Astrocyte (in vitro differentiated cells and primary cell): Measurements from ENCODE around the gene NBEA. TPM values are rescaled to one million over a fixed set of nuclear protein-coding genes. Genes with fewer than 3 reads are reported as not detected.

Experiments
- DNase-seq: peaks from one replicate; pipeline ENCODE4 v3.0.0-alpha.2; 2010; ENCODE audit warnings: low read depth
- FAIRE-seq: peaks from 2 replicates; lab custom pipeline; 2011; peaks lifted over from hg19 to GRCh38; lab: Jason Lieb, UNC
- H2AFZ ChIP-seq: 2 replicates; pipeline ENCODE4 v1.6.0; 2012; ENCODE audit warnings: low read depth, low read length, inconsistent platforms
- H3K27ac ChIP-seq: 2 replicates; pipeline ENCODE4 v1.5.1; 2011; ENCODE audit warnings: low read depth, low read length, inconsistent platforms
- H3K27me3 ChIP-seq: 2 replicates; pipeline ENCODE4 v1.6.0; 2011; ENCODE audit warnings: low read length, inconsistent platforms; ENCODE audit not compliant: insufficient read depth
- H3K36me3 ChIP-seq: 2 replicates; pipeline ENCODE4 v1.5.1; 2011; ENCODE audit warnings: low read length, inconsistent platforms; ENCODE audit not compliant: insufficient read depth
- H3K4me1 ChIP-seq: 2 replicates; pipeline ENCODE4 v1.5.1; 2011; ENCODE audit warnings: low read length, inconsistent platforms; ENCODE audit not compliant: insufficient read depth
- H3K4me2 ChIP-seq: 2 replicates; pipeline ENCODE4 v1.6.0; 2012; ENCODE audit warnings: low read length, inconsistent platforms
- H3K4me3 ChIP-seq: 2 replicates; pipeline ENCODE4 v1.5.1; 2011; ENCODE audit warnings: low read depth, mild to moderate bottlenecking, low read length, inconsistent platforms; ENCODE audit not compliant: insufficient read depth
- H3K79me2 ChIP-seq: 2 replicates; pipeline ENCODE4 v1.6.0; 2012; ENCODE audit warnings: mild to moderate bottlenecking, low read length, inconsistent platforms; ENCODE audit not compliant: insufficient read depth
- H3K9ac ChIP-seq: 2 replicates; pipeline ENCODE4 v1.6.0; 2012; ENCODE audit warnings: mild to moderate bottlenecking, low read length, inconsistent platforms
- H3K9me3 ChIP-seq: 2 replicates; pipeline ENCODE4 v1.5.1; 2012; ENCODE audit warnings: low read depth, mild to moderate bottlenecking, low read length, inconsistent platforms; ENCODE audit not compliant: insufficient read depth
- H4K20me1 ChIP-seq: 2 replicates; pipeline ENCODE4 v1.6.0; 2012; ENCODE audit warnings: low read length, inconsistent platforms; ENCODE audit not compliant: insufficient read depth
- H3K27ac Mint-ChIP-seq: one replicate; pipeline ENCODE4 v1.8.0; 2021; ENCODE audit warnings: mild to moderate bottlenecking, mixed read lengths; ENCODE audit not compliant: unreplicated experiment
- H3K27me3 Mint-ChIP-seq: one replicate; pipeline ENCODE4 v1.8.0; 2021; ENCODE audit warnings: low read depth, mixed read lengths; ENCODE audit not compliant: unreplicated experiment
- H3K36me3 Mint-ChIP-seq: one replicate; pipeline ENCODE4 v1.8.0; 2021; ENCODE audit warnings: low read depth, mixed read lengths; ENCODE audit not compliant: unreplicated experiment
- H3K4me1 Mint-ChIP-seq: one replicate; pipeline ENCODE4 v1.8.0; 2021; ENCODE audit warnings: low read depth, mixed read lengths; ENCODE audit not compliant: unreplicated experiment
- H3K4me3 Mint-ChIP-seq: one replicate; pipeline ENCODE4 v1.8.0; 2021; ENCODE audit warnings: mild to moderate bottlenecking, moderate library complexity, mixed read lengths; ENCODE audit not compliant: unreplicated experiment
- H3K9me3 Mint-ChIP-seq: one replicate; pipeline ENCODE4 v1.8.0; 2021; ENCODE audit warnings: mild to moderate bottlenecking, mixed read lengths; ENCODE audit not compliant: unreplicated experiment
- EZH2 ChIP-seq: IDR thresholded peaks from 2 replicates; pipeline ENCODE4 v1.6.1; 2012; ENCODE audit warnings: mild to moderate bottlenecking, low read length, inconsistent platforms; ENCODE audit not compliant: insufficient read depth
- total RNA-seq: library from RNA; stranded (reverse); gene quantifications from 2 replicates; pipeline ENCODE4 v1.2.1, GENCODE V29; 2021
- TF ChIP-seq, protein P1 (sequence below): IDR thresholded peaks from 2 replicates; pipeline ENCODE4 v1.5.1; 2011; ENCODE audit warnings: low read depth, mild to moderate bottlenecking, inconsistent platforms, low read length, moderate library complexity; ENCODE audit not compliant: insufficient read depth

NBEA gene
- total RNA-seq, 1 donor from 2014 or later = 7.8 TPM

DNA sequence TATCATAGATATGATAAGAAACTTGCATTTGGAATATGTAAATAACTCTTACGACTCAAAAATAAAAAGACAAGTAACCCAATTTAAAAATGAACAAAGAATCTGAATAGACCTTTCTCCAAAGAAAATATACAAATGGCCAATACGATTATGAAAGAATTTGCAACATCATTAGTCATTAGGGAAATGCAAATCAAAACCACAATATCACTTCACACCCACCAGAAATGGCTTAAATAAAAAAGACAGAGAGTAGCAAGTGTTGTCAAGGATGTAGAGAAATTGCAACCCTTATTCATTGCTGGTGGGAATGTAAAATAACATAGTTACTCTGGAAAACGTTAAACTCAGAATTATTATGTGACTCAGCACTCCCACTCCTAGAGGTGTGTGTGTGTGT is 761.0 kb downstream of the NBEA start:
- no peak for FAIRE-seq

DNA sequence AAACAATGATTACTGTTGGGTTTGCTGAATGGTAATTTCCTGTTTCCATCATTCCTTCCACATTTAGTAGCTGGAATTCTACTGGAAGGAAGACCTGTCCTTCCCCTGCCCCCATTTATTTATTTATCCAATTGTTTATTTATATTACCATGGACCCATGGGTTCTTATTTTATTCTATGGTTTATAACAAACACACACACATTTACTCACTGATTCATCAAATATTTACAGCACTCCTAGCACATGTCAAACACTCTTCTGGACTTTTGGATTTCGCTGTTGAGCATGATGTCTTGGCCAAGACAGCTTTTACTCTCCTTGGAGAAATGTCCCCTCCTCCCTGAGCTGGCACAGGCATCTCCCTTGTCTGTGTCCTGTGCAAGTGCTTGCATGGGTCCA is 762.3 kb downstream of the NBEA start:
- Mint-ChIP-seq H3K27ac (no peak overlapping the region), H3K9me3 (no peaks in the 10 kb centered on the region), H3K27me3 (no peaks in the 10 kb centered on the region), H3K36me3 (no peaks in the 10 kb centered on the region), H3K4me1 (peaks cover 10% of the 10 kb centered on the region), H3K4me3 (no peak overlapping the region)
- Histone ChIP-seq H3K4me1 (peaks cover 19% of the 10 kb centered on the region), H3K9me3 (no peaks in the 10 kb centered on the region), H3K36me3 (no peaks in the 10 kb centered on the region), H3K4me2 (no peak overlapping the region), H3K27me3 (no peaks in the 10 kb centered on the region), H3K4me3 (no peak overlapping the region), H4K20me1 (no peaks in the 10 kb centered on the region), H2AFZ (no peak overlapping the region), H3K9ac (no peak overlapping the region), H3K27ac (no peak overlapping the region), H3K79me2 (no peaks in the 10 kb centered on the region)
- FAIRE-seq (no peak), DNase-seq (no peak)
- TF ChIP-seq, protein P1, sequence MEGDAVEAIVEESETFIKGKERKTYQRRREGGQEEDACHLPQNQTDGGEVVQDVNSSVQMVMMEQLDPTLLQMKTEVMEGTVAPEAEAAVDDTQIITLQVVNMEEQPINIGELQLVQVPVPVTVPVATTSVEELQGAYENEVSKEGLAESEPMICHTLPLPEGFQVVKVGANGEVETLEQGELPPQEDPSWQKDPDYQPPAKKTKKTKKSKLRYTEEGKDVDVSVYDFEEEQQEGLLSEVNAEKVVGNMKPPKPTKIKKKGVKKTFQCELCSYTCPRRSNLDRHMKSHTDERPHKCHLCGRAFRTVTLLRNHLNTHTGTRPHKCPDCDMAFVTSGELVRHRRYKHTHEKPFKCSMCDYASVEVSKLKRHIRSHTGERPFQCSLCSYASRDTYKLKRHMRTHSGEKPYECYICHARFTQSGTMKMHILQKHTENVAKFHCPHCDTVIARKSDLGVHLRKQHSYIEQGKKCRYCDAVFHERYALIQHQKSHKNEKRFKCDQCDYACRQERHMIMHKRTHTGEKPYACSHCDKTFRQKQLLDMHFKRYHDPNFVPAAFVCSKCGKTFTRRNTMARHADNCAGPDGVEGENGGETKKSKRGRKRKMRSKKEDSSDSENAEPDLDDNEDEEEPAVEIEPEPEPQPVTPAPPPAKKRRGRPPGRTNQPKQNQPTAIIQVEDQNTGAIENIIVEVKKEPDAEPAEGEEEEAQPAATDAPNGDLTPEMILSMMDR = no peak
- no peak for TF ChIP-seq EZH2

More for the DNA sequence above, 761.0 kb downstream of the NBEA start:
- Histone ChIP-seq H2AFZ (no peak overlapping the region), H3K27me3 (no peaks in the 10 kb centered on the region), H3K4me3 (no peak overlapping the region), H3K9me3 (no peaks in the 10 kb centered on the region), H3K4me2 (no peak overlapping the region), H3K36me3 (no peaks in the 10 kb centered on the region), H4K20me1 (no peaks in the 10 kb centered on the region), H3K79me2 (no peaks in the 10 kb centered on the region), H3K4me1 (peaks cover 30% of the 10 kb centered on the region), H3K27ac (no peak overlapping the region), H3K9ac (no peak overlapping the region)
- Mint-ChIP-seq H3K36me3 (no peaks in the 10 kb centered on the region), H3K4me3 (no peak overlapping the region), H3K27me3 (peaks cover 2% of the 10 kb centered on the region), H3K4me1 (peaks cover 12% of the 10 kb centered on the region), H3K9me3 (no peaks in the 10 kb centered on the region), H3K27ac (no peak overlapping the region)
- TF ChIP-seq, protein P1 = no peak
- TF ChIP-seq EZH2 = no peak
- peak; percentile 28 for DNase-seq

DNA sequence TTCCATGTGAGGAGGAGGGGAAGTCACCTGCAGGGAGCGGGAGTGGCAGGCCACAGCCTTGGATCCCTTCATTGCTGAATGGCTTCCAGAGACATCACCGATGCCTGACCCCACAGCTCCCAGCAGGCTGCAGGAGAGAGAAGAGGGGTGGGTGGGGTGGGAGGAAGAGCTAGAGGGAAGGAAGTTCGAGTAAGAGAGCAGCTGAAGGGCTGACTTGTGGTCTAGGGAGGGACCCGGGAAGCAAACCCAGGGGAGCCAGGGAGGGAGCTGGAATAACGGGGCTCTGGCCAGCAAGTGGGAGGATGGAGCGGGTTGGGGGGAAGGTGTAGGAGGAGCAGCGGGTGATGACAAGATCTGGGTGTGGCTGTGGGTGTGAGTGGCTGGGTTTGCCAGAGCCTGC is 764.2 kb downstream of the NBEA start:
- H3K36me3 Mint-ChIP-seq = peaks cover 4% of the 10 kb centered on the region
- H3K4me2 ChIP-seq = no peak overlapping the region
- H3K4me1 Mint-ChIP-seq = peaks cover 2% of the 10 kb centered on the region
- H3K4me1 ChIP-seq = no peaks in the 10 kb centered on the region
- H3K27me3 ChIP-seq = no peaks in the 10 kb centered on the region
- no peak overlapping the region for H2AFZ ChIP-seq
- H3K36me3 ChIP-seq = no peaks in the 10 kb centered on the region
- H3K9me3 ChIP-seq = no peaks in the 10 kb centered on the region
- no peak overlapping the region for H3K4me3 ChIP-seq
- H3K27ac ChIP-seq = no peak overlapping the region
- no peak overlapping the region for H3K4me3 Mint-ChIP-seq
- TF ChIP-seq EZH2 = no peak
- TF ChIP-seq, protein P1 = no peak
- H3K27me3 Mint-ChIP-seq = peaks cover 3% of the 10 kb centered on the region
- no peak overlapping the region for H3K9ac ChIP-seq
- FAIRE-seq (no peak), DNase-seq (no peak)
- no peaks in the 10 kb centered on the region for H3K79me2 ChIP-seq
- H4K20me1 ChIP-seq = no peaks in the 10 kb centered on the region
- H3K27ac Mint-ChIP-seq = no peak overlapping the region
- no peaks in the 10 kb centered on the region for H3K9me3 Mint-ChIP-seq
